Measurements from ENCODE around the gene CADM1.

DNA sequence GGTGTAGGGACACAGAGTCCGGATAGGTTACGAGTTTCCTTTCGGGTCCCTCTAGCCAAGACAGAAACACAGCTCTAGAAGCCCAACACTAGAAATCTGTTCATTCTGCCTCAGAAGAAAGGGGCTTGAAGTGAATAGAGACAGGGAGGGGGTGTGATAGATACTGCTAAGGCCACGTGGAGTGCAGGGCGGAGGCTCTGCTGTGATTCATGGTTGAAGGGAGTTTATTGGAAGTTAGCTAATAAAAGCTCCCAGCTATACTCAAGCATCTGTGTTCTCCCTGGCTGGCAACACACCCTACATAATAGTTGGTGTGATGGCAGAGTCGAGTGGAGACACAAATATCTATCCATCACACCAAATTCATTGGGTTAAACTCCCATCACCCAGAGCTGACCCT is 337.4 kb downstream of the CADM1 start:
- TF ChIP-seq, protein P1, sequence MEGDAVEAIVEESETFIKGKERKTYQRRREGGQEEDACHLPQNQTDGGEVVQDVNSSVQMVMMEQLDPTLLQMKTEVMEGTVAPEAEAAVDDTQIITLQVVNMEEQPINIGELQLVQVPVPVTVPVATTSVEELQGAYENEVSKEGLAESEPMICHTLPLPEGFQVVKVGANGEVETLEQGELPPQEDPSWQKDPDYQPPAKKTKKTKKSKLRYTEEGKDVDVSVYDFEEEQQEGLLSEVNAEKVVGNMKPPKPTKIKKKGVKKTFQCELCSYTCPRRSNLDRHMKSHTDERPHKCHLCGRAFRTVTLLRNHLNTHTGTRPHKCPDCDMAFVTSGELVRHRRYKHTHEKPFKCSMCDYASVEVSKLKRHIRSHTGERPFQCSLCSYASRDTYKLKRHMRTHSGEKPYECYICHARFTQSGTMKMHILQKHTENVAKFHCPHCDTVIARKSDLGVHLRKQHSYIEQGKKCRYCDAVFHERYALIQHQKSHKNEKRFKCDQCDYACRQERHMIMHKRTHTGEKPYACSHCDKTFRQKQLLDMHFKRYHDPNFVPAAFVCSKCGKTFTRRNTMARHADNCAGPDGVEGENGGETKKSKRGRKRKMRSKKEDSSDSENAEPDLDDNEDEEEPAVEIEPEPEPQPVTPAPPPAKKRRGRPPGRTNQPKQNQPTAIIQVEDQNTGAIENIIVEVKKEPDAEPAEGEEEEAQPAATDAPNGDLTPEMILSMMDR (IDR thresholded peaks at IDR 0.05 in 2 of 3, conservative IDR thresholded peaks at IDR 0.05 in 1 of 3; ENCODE audit: borderline replicate concordance in 1 of 3, insufficient read depth in 1 of 3, low read depth in 2 of 3, low read length in 2 of 3) = no peak
- TF ChIP-seq POLR2A (IDR thresholded peaks at IDR 0.05; ENCODE audit: borderline replicate concordance, extremely low read depth, insufficient read depth, insufficient read length) = no peak

Data from HCT116 (cell line).